Measurements from ENCODE around the gene PLXNA4. TPM values are rescaled to one million over a fixed set of nuclear protein-coding genes. Genes with fewer than 3 reads are reported as not detected.

Gene PLXNA4
- total RNA-seq, 2 donors from 2014 or later = 24.0 to 42.7 TPM

DNA sequence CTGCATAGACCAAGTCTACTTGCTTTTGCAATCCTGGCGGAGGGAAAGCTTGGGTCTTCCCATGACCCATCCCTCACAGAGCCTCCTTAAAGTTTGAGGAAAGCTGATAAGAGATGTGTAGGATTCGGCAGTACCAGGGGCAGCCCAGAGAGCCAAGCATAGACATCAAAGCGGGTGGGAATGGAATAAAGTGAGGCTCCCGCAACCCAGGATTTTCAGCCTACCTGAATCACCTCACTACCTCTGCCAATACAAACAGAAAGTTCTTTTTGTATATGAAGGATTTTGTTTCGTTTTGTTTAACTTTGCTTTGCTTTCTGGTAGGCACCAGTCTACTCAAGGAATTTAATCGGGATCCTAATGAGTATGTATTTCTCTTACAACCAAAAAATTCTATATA is 451.7 kb downstream of the PLXNA4 start:
- Histone ChIP-seq H3K4me3 (ENCODE audit: low read length) (no peak overlapping the region), H3K4me1 (ENCODE audit: control insufficient read depth, insufficient read depth, low read length) (no peaks in the 10 kb centered on the region), H3K27ac (ENCODE audit: low read depth, low read length) (no peak overlapping the region), H3K9ac (ENCODE audit: extremely low read depth, low read length, poor library complexity, severe bottlenecking) (no peak overlapping the region), H3K36me3 (ENCODE audit: control insufficient read depth, insufficient read depth, low read length) (peaks cover 12% of the 10 kb centered on the region), H3K9me3 (ENCODE audit: control insufficient read depth, low read length) (peaks cover 4% of the 10 kb centered on the region), H3K27me3 (ENCODE audit: control insufficient read depth, insufficient read depth, low read length, poor library complexity, severe bottlenecking) (no peaks in the 10 kb centered on the region)
- Mint-ChIP-seq H3K9me3 (peaks cover 11% of the 10 kb centered on the region), H3K4me1 (peaks cover 4% of the 10 kb centered on the region), H3K27ac (no peak overlapping the region), H3K27me3 (ENCODE audit: insufficient read depth) (peaks cover 4% of the 10 kb centered on the region), H3K36me3 (ENCODE audit: low read depth) (peaks cover 26% of the 10 kb centered on the region), H3K4me3 (no peak overlapping the region)
- TF ChIP-seq, protein P1, sequence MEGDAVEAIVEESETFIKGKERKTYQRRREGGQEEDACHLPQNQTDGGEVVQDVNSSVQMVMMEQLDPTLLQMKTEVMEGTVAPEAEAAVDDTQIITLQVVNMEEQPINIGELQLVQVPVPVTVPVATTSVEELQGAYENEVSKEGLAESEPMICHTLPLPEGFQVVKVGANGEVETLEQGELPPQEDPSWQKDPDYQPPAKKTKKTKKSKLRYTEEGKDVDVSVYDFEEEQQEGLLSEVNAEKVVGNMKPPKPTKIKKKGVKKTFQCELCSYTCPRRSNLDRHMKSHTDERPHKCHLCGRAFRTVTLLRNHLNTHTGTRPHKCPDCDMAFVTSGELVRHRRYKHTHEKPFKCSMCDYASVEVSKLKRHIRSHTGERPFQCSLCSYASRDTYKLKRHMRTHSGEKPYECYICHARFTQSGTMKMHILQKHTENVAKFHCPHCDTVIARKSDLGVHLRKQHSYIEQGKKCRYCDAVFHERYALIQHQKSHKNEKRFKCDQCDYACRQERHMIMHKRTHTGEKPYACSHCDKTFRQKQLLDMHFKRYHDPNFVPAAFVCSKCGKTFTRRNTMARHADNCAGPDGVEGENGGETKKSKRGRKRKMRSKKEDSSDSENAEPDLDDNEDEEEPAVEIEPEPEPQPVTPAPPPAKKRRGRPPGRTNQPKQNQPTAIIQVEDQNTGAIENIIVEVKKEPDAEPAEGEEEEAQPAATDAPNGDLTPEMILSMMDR (conservative IDR thresholded peaks at IDR 0.05) = no peak
- DNase-seq = no peak
- 98 to 100% methylated on average over 1 to 3 of the region's 6 CpGs for WGBS, 2 experiments (ENCODE audit: insufficient coverage in 1 of 2, insufficient read length in 1 of 2)

DNA sequence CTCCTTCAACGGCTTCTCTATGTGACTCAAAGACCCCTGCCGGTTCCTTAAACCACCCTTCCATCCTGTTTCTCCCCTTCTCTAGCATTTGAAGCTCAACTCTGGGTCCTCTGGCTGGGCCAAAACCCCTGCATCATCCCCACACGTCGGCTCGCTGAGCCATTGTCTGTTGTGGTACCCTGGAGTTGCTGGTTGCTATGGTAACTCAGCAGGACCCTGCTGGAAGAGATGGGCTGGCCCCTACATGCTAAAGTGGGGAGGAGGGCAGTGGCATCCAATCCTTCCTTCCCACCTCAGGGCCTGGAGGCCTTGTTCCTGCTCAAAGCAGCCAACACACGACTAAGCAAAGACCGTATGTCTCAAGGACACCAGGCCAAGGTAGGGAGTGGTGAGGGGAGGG is 452.5 kb downstream of the PLXNA4 start:
- Histone ChIP-seq H3K9me3 (ENCODE audit: control insufficient read depth, low read length) (peaks cover 4% of the 10 kb centered on the region), H3K9ac (ENCODE audit: extremely low read depth, low read length, poor library complexity, severe bottlenecking) (no peak overlapping the region), H3K36me3 (ENCODE audit: control insufficient read depth, insufficient read depth, low read length) (peaks cover 4% of the 10 kb centered on the region), H3K4me3 (ENCODE audit: low read length) (no peak overlapping the region), H3K27me3 (ENCODE audit: control insufficient read depth, insufficient read depth, low read length, poor library complexity, severe bottlenecking) (no peaks in the 10 kb centered on the region), H3K27ac (ENCODE audit: low read depth, low read length) (no peak overlapping the region), H3K4me1 (ENCODE audit: control insufficient read depth, insufficient read depth, low read length) (no peaks in the 10 kb centered on the region)
- DNase-seq = no peak
- H3K36me3 Mint-ChIP-seq (ENCODE audit: low read depth) = peaks cover 18% of the 10 kb centered on the region
- WGBS, 2 experiments (ENCODE audit: insufficient coverage in 1 of 2, insufficient read length in 1 of 2) = 61 to 62% methylated on average over 3 to 7 of the region's 7 CpGs
- peaks cover 11% of the 10 kb centered on the region for H3K9me3 Mint-ChIP-seq
- H3K27ac Mint-ChIP-seq = no peak overlapping the region
- TF ChIP-seq, protein P1 (conservative IDR thresholded peaks at IDR 0.05) = no peak
- H3K27me3 Mint-ChIP-seq (ENCODE audit: insufficient read depth) = peaks cover 9% of the 10 kb centered on the region
- H3K4me1 Mint-ChIP-seq = peaks cover 4% of the 10 kb centered on the region
- H3K4me3 Mint-ChIP-seq = no peak overlapping the region

DNA sequence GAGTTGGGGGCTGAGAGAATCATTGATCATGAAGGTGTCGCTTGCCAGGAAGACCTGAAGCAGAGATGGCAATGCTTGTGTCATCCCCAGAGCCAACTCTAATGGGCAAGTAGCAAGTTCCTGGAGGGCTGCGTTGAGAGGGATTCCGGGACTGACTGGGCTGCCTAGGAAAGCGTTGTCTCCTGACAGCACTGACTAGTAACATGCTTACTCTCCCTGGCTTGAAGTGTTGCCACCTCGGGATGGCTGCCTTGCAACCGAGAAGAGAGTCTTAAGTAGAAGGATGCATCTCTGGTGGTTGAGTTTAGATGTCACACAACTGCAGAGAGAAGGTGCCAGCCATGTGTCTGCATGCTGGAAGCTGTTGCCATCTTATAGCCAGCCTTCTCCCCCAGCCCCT is 453.4 kb downstream of the PLXNA4 start:
- peaks cover 4% of the 10 kb centered on the region for H3K4me1 Mint-ChIP-seq
- no peak overlapping the region for H3K4me3 Mint-ChIP-seq
- 91 to 100% methylated on average over 1 to 6 of the region's 6 CpGs for WGBS, 2 experiments (ENCODE audit: insufficient coverage in 1 of 2, insufficient read length in 1 of 2)
- H3K36me3 Mint-ChIP-seq (ENCODE audit: low read depth) = peaks cover 9% of the 10 kb centered on the region
- H3K27ac Mint-ChIP-seq = no peak overlapping the region
- DNase-seq = no peak
- H3K4me3 ChIP-seq (ENCODE audit: low read length) = no peak overlapping the region
- H3K9me3 ChIP-seq (ENCODE audit: control insufficient read depth, low read length) = peaks cover 2% of the 10 kb centered on the region
- H3K27me3 Mint-ChIP-seq (ENCODE audit: insufficient read depth) = peaks cover 16% of the 10 kb centered on the region
- TF ChIP-seq, protein P1 (conservative IDR thresholded peaks at IDR 0.05) = no peak
- no peaks in the 10 kb centered on the region for H3K36me3 ChIP-seq (ENCODE audit: control insufficient read depth, insufficient read depth, low read length)
- no peak overlapping the region for H3K27ac ChIP-seq (ENCODE audit: low read depth, low read length)
- no peak overlapping the region for H3K9ac ChIP-seq (ENCODE audit: extremely low read depth, low read length, poor library complexity, severe bottlenecking)
- no peaks in the 10 kb centered on the region for H3K4me1 ChIP-seq (ENCODE audit: control insufficient read depth, insufficient read depth, low read length)
- no peaks in the 10 kb centered on the region for H3K27me3 ChIP-seq (ENCODE audit: control insufficient read depth, insufficient read depth, low read length, poor library complexity, severe bottlenecking)
- H3K9me3 Mint-ChIP-seq = peaks cover 3% of the 10 kb centered on the region

All from endodermal cell (in vitro differentiated cells).